GM18870 (cell line): ENCODE measurements around the gene SLC11A1.

Experiments
- ATAC-seq: cut with Tn5 transposase; IDR thresholded peaks from one replicate; pipeline ENCODE4 v1.9.1; 2021; ENCODE audit warnings: moderate library complexity; ENCODE audit not compliant: unreplicated experiment

Gene SLC11A1

DNA sequence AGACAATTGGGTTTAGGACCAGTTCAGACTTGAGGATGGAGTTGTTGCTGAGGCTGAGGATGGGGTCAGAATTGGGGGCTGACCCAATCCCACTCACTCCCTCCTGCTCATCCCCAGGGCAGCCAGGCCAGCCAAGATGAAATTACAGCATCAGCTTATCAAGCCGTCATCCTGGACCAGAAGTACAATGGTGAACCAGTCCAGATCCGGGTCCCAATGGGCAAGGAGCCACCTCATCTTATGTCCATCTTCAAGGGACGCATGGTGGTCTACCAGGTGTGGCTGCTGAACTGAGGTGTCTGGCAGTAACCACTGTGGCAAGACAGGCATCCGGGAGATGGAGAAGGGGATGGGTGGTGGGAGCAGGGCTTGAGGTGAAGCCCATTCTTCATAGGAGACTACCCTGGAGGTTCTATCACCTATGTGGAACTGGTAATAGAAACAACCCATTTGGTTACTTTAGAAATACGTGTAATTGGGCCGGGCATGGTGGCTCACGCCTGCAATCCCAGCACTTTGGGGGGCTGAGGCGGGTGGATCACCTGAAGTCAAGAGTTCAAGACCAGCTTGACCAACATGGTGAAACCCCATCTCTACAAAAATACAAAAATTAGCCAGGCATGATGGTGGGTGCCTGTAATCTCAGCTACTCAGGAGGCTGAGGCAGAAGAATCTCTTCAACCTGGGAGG is 50.7 kb downstream of the SLC11A1 start:
- ATAC-seq: no peak

DNA sequence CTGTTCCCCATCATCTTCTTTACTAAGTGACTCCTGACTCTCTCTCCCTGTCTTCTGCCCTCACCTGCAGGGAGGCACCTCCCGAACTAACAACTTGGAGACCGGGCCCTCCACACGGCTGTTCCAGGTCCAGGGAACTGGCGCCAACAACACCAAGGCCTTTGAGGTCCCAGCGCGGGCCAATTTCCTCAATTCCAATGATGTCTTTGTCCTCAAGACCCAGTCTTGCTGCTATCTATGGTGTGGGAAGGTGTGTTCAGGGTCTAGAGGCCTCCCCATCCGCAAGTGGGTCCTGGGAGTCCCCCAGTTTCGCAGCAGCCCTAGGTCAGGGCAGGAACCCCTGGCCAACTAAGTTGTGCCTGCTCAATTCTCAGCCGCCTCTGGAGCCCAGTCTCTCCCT is 52.4 kb downstream of the SLC11A1 start:
- ATAC-seq: no peak

DNA sequence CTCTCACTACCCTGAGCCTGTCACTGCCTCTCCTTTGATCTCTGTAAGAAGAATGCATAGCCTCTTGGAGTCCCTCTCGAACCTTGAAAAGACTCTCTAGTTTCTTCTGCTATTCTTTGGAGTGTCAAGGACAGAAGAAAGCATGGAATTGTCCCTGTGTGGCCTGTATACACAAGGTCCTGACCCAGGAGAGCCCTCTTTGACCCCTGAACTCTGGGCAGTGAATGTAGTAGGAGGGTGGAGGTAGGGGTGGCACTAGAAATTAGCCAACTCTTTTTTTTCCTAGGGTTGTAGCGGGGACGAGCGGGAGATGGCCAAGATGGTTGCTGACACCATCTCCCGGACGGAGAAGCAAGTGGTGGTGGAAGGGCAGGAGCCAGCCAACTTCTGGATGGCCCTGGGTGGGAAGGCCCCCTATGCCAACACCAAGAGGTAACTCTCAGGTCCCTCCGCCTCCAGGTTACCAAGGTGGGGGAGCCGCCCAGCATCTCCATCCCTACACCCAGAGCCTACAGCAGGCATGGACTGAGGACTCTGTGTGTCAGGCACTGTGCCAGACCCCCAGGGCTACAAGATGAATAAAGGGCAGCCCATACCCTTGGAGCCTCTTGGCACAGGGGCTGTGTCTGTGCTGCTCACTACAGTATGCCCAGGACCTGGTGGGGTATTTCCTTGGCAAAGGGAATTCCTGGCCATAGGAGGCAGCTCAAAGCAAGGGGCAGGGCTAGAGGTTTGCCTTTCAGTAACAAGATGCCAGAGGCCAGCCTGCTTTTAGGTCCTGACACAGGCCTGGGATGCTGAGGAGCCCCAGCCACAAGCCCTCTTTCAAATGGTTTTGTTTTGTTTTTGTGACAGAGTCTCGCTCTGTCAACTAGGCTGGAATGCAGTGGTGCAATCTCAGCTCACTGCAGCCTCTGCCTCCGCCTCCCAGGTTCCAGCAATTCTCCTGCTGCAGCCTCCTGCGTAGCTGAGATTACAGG is 53.2 kb downstream of the SLC11A1 start:
- ATAC-seq: no peak

DNA sequence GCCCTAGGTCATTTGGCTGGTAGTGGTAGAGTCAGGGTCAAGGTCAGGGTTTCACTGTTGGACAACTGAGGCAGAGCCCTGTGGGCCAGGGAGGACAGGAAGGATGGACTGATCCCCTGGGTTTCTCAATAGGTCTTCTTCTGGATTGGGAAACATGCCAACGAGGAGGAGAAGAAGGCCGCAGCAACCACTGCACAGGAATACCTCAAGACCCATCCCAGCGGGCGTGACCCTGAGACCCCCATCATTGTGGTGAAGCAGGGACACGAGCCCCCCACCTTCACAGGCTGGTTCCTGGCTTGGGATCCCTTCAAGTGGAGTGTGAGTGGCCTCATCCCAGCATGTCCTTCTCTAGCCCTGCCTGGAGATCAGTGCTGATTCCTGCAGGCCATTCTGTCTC is 54.9 kb downstream of the SLC11A1 start:
- ATAC-seq: no peak

DNA sequence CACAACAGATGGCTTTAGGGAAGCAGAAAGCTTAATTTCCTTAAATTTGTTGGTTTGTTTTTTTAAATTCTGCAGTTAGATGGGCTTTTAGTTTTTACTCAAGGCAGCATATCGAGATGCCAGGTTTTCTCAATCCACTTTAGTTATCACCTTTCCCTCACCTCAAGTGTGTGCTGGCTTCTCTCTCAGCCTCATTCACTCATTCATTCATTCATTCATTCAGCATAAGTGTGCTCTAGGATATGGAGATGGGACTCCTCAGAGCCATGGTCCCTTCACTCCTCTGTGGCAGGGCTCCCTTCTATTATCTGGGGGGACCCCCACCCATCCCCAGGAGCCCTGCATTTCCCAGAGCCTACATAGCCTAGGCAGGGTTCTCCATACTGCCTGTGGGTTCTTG is 55.9 kb downstream of the SLC11A1 start:
- no peak for ATAC-seq

DNA sequence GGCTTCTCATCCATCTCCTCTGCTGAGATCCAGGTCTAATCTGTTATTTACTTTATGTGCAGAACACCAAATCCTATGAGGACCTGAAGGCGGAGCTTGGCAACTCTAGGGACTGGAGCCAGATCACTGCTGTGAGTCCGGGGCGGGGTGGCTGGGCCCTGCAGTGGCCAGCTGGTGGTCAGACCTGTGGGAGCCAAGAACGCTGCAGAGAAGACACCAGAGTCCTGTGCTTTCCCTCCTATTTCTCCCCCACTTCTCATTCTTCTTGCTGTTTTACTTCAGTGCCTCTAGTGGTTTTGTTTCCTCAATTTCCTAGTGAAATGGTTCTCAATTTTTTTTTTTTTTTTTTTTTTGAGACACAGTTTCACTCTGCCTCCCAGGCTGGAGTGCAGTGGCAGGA is 56.5 kb downstream of the SLC11A1 start:
- no peak for ATAC-seq

DNA sequence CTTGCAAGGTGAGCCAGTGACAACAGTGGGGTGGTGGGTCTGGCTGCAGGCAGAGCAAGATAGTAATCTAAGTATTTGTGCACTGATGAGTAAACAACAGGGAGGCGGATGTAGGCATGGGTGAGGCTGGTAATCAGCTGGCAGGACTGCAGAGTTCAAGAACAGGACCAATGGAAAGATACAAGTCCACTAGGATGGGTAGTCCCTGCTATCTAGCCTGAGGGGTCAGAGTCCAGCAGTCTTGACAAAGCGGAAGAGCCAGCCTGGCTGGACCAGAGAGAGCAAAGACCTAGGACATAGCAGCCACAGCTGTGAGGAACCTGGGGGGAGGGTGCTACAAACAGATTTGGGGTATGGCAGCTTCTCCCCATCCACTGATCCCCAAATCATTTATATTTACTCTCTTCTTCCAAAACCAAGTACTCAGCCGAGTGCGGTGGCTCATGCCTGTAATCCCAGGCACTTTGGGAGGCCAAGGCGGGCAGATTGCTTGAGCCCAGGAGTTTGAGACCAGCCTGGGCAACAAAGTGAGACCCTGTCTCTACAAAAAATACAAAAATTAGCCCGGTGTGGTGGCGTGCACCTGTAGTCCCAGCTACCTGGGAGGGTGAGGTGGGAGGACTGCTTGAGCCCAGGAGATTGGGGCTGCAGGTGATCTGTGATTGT is 62.8 kb downstream of the SLC11A1 start:
- ATAC-seq: no peak

DNA sequence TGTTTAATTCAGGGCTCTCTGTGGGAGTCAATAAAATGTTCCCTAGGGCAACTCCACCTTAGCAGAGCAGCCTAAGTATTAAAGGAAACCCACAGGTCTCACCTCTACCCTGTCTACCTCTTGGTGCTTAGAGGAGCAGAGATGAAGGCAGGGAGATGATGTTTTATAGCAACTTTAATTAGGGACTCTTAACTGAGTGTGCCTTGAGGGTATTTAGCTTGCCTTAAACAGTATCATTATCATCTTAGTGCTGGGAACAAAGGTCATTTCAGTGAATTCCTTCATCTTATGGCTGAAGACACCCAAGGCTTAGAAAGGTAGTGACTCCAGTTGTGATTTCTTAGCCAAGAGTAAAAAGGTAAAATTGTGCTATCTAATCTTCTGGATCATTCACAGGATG is 63.5 kb downstream of the SLC11A1 start:
- no peak for ATAC-seq
